Activated CD4-positive, alpha-beta T cell treated with anti-CD3 and anti-CD28 coated beads, Interleukin-2, amount 10 ng/mL, durations not matched to agents 7 days and 5 days (primary cell): Measurements from ENCODE around the gene PRR20A. TPM values are rescaled to one million over a fixed set of nuclear protein-coding genes. Genes with fewer than 3 reads are reported as not detected.
"Not testable (repeated sequence)": the region's sequence is repeated elsewhere in the genome, so short reads cannot be mapped to it uniquely, and the experiment has no call there.

ENCODE experiments used
- CTCF ChIA-PET: fragments of 350-600 bp; sonication (Branson Sonifier 250); formaldehyde crosslinking; loops from one replicate; lab custom pipeline; 2021; ENCODE audit warnings: antibody characterized with exemption; lab: Charles Lee
- POLR2A ChIA-PET: fragments of 350-600 bp; sonication (Branson Sonifier 250); formaldehyde crosslinking; loops from one replicate; lab custom pipeline; 2021; ENCODE audit warnings: antibody characterized with exemption; lab: Charles Lee
- DNase-seq: peaks from one replicate; pipeline ENCODE4 v3.0.0-alpha.2; 2020
- H3K27ac Mint-ChIP-seq: one replicate; pipeline ENCODE4 v1.8.0; 2021; ENCODE audit warnings: mild to moderate bottlenecking, moderate library complexity, mixed read lengths
- H3K27me3 Mint-ChIP-seq: one replicate; pipeline ENCODE4 v1.8.0; 2021; ENCODE audit warnings: mixed read lengths
- H3K36me3 Mint-ChIP-seq: one replicate; pipeline ENCODE4 v1.8.0; 2021; ENCODE audit warnings: low read depth, mixed read lengths
- H3K4me1 Mint-ChIP-seq: one replicate; pipeline ENCODE4 v1.8.0; 2021; ENCODE audit warnings: mixed read lengths
- H3K4me3 Mint-ChIP-seq: one replicate; pipeline ENCODE4 v1.8.0; 2021; ENCODE audit warnings: mild to moderate bottlenecking, moderate library complexity, mixed read lengths
- H3K9me3 Mint-ChIP-seq: one replicate; pipeline ENCODE4 v1.8.0; 2021; ENCODE audit warnings: mixed read lengths
- total RNA-seq, 2 experiments: library from RNA; stranded (reverse); gene quantifications; one replicate each; pipeline ENCODE4 v1.2.3, GENCODE V29; 2021

PRR20A gene
- total RNA-seq: not detected

- H3K27ac Mint-ChIP-seq, POLR2A ChIA-PET, H3K9me3 Mint-ChIP-seq, H3K4me3 Mint-ChIP-seq, H3K4me1 Mint-ChIP-seq, H3K27me3 Mint-ChIP-seq, CTCF ChIA-PET, DNase-seq, H3K36me3 Mint-ChIP-seq: not testable (repeated sequence)
Measured at GRCh38 chr13:57140235-57140968, at the start of gene PRR20A. TSS of gene PRR20A (plus strand) at chr13:57140918. CDS start at chr13:57141305, 387 bp downstream.

GRCh38 chr13:57114945-57115344 is 25.8 kb upstream of the PRR20A start:
- no peak overlapping the region for H3K4me3 Mint-ChIP-seq
- CTCF ChIA-PET: no interaction called here
- H3K27ac Mint-ChIP-seq: no peak overlapping the region
- H3K27me3 Mint-ChIP-seq: no peaks in the 10 kb centered on the region
- H3K4me1 Mint-ChIP-seq: no peaks in the 10 kb centered on the region
- H3K9me3 Mint-ChIP-seq: peaks cover 8% of the 10 kb centered on the region
- no peak for DNase-seq
- POLR2A ChIA-PET: no interaction called here
- no peaks in the 10 kb centered on the region for H3K36me3 Mint-ChIP-seq

GRCh38 chr13:57123681-57124080 is 17.0 kb upstream of the PRR20A start:
- Mint-ChIP-seq H3K4me1 (no peaks in the 10 kb centered on the region), H3K36me3 (no peaks in the 10 kb centered on the region), H3K9me3 (peaks cover 7% of the 10 kb centered on the region), H3K27ac (no peak overlapping the region), H3K27me3 (no peaks in the 10 kb centered on the region), H3K4me3 (no peak overlapping the region)
- ChIA-PET CTCF (no interaction called here), POLR2A (no interaction called here)
- no peak for DNase-seq

GRCh38 chr13:57128909-57129308 is 11.8 kb upstream of the PRR20A start:
- H3K27ac Mint-ChIP-seq: no peak overlapping the region
- H3K27me3 Mint-ChIP-seq: no peaks in the 10 kb centered on the region
- DNase-seq: no peak
- peaks cover 6% of the 10 kb centered on the region for H3K9me3 Mint-ChIP-seq
- ChIA-PET POLR2A (no interaction called here), CTCF (no interaction called here)
- H3K36me3 Mint-ChIP-seq: no peaks in the 10 kb centered on the region
- H3K4me3 Mint-ChIP-seq: no peak overlapping the region
- no peaks in the 10 kb centered on the region for H3K4me1 Mint-ChIP-seq

GRCh38 chr13:57136093-57136492 is 4.6 kb upstream of the PRR20A start:
- Mint-ChIP-seq H3K27me3 (no peaks in the 10 kb centered on the region), H3K9me3 (peaks cover 12% of the 10 kb centered on the region), H3K4me1 (no peaks in the 10 kb centered on the region), H3K4me3 (no peak overlapping the region), H3K27ac (no peak overlapping the region), H3K36me3 (no peaks in the 10 kb centered on the region)
- ChIA-PET POLR2A (no interaction called here), CTCF (no interaction called here)
- no peak for DNase-seq

- Mint-ChIP-seq H3K27me3 (no peaks in the 10 kb centered on the region), H3K9me3 (peaks cover 12% of the 10 kb centered on the region), H3K27ac (no peak overlapping the region), H3K36me3 (no peaks in the 10 kb centered on the region), H3K4me1 (no peaks in the 10 kb centered on the region), H3K4me3 (no peak overlapping the region)
- DNase-seq: no peak
- CTCF ChIA-PET: no interaction called here
- POLR2A ChIA-PET: no interaction called here
Measured at GRCh38 chr13:57137585-57137984, 3.1 kb upstream of the PRR20A start.

- Mint-ChIP-seq H3K27me3 (no peaks in the 10 kb centered on the region), H3K27ac (no peak overlapping the region), H3K9me3 (peaks cover 8% of the 10 kb centered on the region), H3K36me3 (no peaks in the 10 kb centered on the region), H3K4me3 (no peak overlapping the region), H3K4me1 (no peaks in the 10 kb centered on the region)
- ChIA-PET POLR2A (no interaction called here), CTCF (no interaction called here)
- DNase-seq: no peak
Measured at GRCh38 chr13:57138988-57139387, 1.7 kb upstream of the PRR20A start.

GRCh38 chr13:57139781-57140180 is 937 bp upstream of the PRR20A start:
- H3K9me3 Mint-ChIP-seq, CTCF ChIA-PET, H3K27me3 Mint-ChIP-seq, DNase-seq, H3K4me3 Mint-ChIP-seq, H3K27ac Mint-ChIP-seq, H3K4me1 Mint-ChIP-seq, POLR2A ChIA-PET, H3K36me3 Mint-ChIP-seq: not testable (repeated sequence)

GRCh38 chr13:57147188-57147587 is 6.5 kb downstream of the PRR20A start, which contains the start of gene PRR20B:
TSS of gene PRR20B (plus strand) at chr13:57147488. CDS start at chr13:57147875, 387 bp downstream.
- DNase-seq, POLR2A ChIA-PET, H3K27ac Mint-ChIP-seq, CTCF ChIA-PET, H3K27me3 Mint-ChIP-seq, H3K4me1 Mint-ChIP-seq, H3K4me3 Mint-ChIP-seq, H3K9me3 Mint-ChIP-seq, H3K36me3 Mint-ChIP-seq: not testable (repeated sequence)

- H3K36me3 Mint-ChIP-seq, H3K27me3 Mint-ChIP-seq, CTCF ChIA-PET, POLR2A ChIA-PET, H3K9me3 Mint-ChIP-seq, H3K4me3 Mint-ChIP-seq, H3K4me1 Mint-ChIP-seq, H3K27ac Mint-ChIP-seq, DNase-seq: not testable (repeated sequence)
Measured at GRCh38 chr13:57148106-57148505, 7.4 kb downstream of the PRR20A start.

- DNase-seq, POLR2A ChIA-PET, H3K27me3 Mint-ChIP-seq, H3K4me3 Mint-ChIP-seq, H3K27ac Mint-ChIP-seq, CTCF ChIA-PET, H3K4me1 Mint-ChIP-seq, H3K9me3 Mint-ChIP-seq, H3K36me3 Mint-ChIP-seq: not testable (repeated sequence)
Measured at GRCh38 chr13:57153761-57154160, 13.0 kb downstream of the PRR20A start, which contains the start of gene PRR20C. TSS of gene PRR20C (plus strand) at chr13:57154061. CDS start at chr13:57154448, 387 bp downstream.

- DNase-seq, H3K9me3 Mint-ChIP-seq, CTCF ChIA-PET, POLR2A ChIA-PET, H3K27ac Mint-ChIP-seq, H3K4me3 Mint-ChIP-seq, H3K4me1 Mint-ChIP-seq, H3K27me3 Mint-ChIP-seq, H3K36me3 Mint-ChIP-seq: not testable (repeated sequence)
Measured at GRCh38 chr13:57160332-57160731, 19.6 kb downstream of the PRR20A start, which contains the start of gene PRR20D. TSS of gene PRR20D (plus strand) at chr13:57160632. CDS start at chr13:57161019, 387 bp downstream.

- DNase-seq, CTCF ChIA-PET, POLR2A ChIA-PET, H3K27me3 Mint-ChIP-seq, H3K4me1 Mint-ChIP-seq, H3K9me3 Mint-ChIP-seq, H3K27ac Mint-ChIP-seq, H3K4me3 Mint-ChIP-seq, H3K36me3 Mint-ChIP-seq: not testable (repeated sequence)
Measured at GRCh38 chr13:57166897-57167296, 26.2 kb downstream of the PRR20A start, which contains the start of gene PRR20E. TSS of gene PRR20E (plus strand) at chr13:57167197. CDS start at chr13:57167584, 387 bp downstream.

GRCh38 chr13:57191667-57192066 is 50.9 kb downstream of the PRR20A start:
- CTCF ChIA-PET: no interaction called here
- Mint-ChIP-seq H3K27me3 (no peaks in the 10 kb centered on the region), H3K4me3 (no peak overlapping the region), H3K9me3 (no peaks in the 10 kb centered on the region), H3K27ac (no peak overlapping the region), H3K36me3 (no peaks in the 10 kb centered on the region), H3K4me1 (no peaks in the 10 kb centered on the region)
- DNase-seq: no peak
- POLR2A ChIA-PET: no interaction called here
